ENCODE measurements around the gene CC2D2A.

DNA sequence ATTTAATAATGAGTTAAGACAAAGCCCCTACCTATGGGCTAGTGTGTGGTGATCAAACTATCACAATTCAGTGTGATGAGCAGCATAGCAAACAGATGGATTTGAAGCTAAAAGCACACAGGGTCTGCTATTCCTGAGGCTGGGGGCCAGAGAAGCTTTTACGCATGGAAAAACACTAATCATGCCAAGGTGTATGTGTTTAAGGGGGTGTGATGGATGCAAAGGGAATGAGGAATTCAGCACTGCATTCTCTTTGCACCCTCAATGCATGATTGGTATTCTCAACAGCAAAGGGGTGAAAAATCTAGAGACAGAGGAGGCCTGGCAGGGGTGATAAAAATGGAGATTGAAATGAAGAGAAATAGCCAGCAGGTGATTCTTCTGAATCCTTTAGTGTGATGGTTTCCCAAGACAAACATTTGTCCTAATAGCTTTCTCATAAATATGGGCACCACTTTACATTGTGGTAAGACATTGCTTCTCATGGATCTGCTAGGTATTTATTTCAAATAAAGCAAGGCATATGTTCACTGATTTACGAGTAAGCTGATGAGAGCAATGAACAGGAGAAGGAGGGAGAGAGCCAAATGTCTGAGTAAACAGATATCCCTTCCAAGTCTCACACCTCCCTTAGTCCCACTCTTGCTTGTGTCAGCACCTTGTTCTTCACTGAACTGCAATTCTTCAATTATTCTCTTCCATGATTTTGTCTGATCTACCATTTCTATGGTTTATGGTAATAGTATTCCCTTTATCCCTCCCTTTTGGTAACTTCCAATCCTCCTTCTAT, 26.1 kb upstream of the CC2D2A start:
- TF ChIP-seq, protein P1, sequence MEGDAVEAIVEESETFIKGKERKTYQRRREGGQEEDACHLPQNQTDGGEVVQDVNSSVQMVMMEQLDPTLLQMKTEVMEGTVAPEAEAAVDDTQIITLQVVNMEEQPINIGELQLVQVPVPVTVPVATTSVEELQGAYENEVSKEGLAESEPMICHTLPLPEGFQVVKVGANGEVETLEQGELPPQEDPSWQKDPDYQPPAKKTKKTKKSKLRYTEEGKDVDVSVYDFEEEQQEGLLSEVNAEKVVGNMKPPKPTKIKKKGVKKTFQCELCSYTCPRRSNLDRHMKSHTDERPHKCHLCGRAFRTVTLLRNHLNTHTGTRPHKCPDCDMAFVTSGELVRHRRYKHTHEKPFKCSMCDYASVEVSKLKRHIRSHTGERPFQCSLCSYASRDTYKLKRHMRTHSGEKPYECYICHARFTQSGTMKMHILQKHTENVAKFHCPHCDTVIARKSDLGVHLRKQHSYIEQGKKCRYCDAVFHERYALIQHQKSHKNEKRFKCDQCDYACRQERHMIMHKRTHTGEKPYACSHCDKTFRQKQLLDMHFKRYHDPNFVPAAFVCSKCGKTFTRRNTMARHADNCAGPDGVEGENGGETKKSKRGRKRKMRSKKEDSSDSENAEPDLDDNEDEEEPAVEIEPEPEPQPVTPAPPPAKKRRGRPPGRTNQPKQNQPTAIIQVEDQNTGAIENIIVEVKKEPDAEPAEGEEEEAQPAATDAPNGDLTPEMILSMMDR (IDR thresholded peaks at IDR 0.05; ENCODE audit: insufficient read depth, low read depth, low read length), result no peak
- no peak for TF ChIP-seq EZH2 (IDR thresholded peaks at IDR 0.05; ENCODE audit: insufficient read depth, low read length)

Measured in astrocyte (in vitro differentiated cells and primary cell).